HEK293 (cell line): ENCODE results near the gene GALNT2.

Experiments
- CTCF ChIA-PET: fragments of 350-600 bp; formaldehyde crosslinking; extraction: SDS; loops from one replicate; lab custom pipeline; 2021; ENCODE audit warnings: antibody characterized with exemption; lab: Yijun Ruan, JAX
- POLR2A ChIA-PET: fragments of 300-600 bp; formaldehyde crosslinking; extraction: SDS; loops from one replicate; lab custom pipeline; 2020; ENCODE audit warnings: antibody characterized with exemption, inconsistent platforms; lab: Yijun Ruan, JAX
- H3K27ac ChIP-seq: fragments of 200-500 bp; sonication (Bioruptor generic); 2 replicates; pipeline ENCODE4 v1.5.1; 2014; ENCODE audit warnings: low read depth, low read length, control low read depth, inconsistent platforms; ENCODE audit errors: extremely low read depth
- H3K36me3 ChIP-seq, 2 experiments: fragments of 200-500 bp in 1 of 2; sonication (Bioruptor generic) in 1 of 2; 1 replicate in 1 of 2; 2 replicates in 1 of 2; pipeline ENCODE4 v1.5.1; 2014 to 2017; ENCODE audit warnings: inconsistent platforms in 2 of 2, low read length in 2 of 2; ENCODE audit not compliant: control insufficient read depth in 2 of 2, insufficient read depth in 1 of 2
- H3K4me1 ChIP-seq: fragments of 200-500 bp; sonication (Bioruptor generic); 2 replicates; pipeline ENCODE4 v1.5.1; 2014; ENCODE audit warnings: mild to moderate bottlenecking, low read length, inconsistent platforms; ENCODE audit not compliant: control insufficient read depth, insufficient read depth
- H3K4me3 ChIP-seq: 2 replicates; pipeline ENCODE4 v1.5.1; 2011; ENCODE audit warnings: low read depth, mild to moderate bottlenecking, control low read depth, low read length, moderate library complexity
- H3K9me3 ChIP-seq: fragments of 200-500 bp; sonication (Bioruptor generic); 2 replicates; pipeline ENCODE4 v1.5.1; 2014; ENCODE audit warnings: low read depth, low read length, inconsistent platforms; ENCODE audit not compliant: control insufficient read depth, insufficient read depth
- GLI4 ChIP-seq: fragments of 450-650 bp; formaldehyde crosslinking; IDR thresholded peaks from 2 replicates; pipeline ENCODE4 v1.5.1; 2016; ENCODE audit warnings: missing biosample characterization, missing genetic modification characterization
- HOXD13 ChIP-seq: sonication (generic); formaldehyde crosslinking; IDR thresholded peaks from 2 replicates; pipeline ENCODE4 v1.8.0; 2022; ENCODE audit warnings: missing genetic modification reagents, borderline replicate concordance
- SALL2 ChIP-seq: fragments of 450-650 bp; formaldehyde crosslinking; IDR thresholded peaks from 2 replicates; pipeline ENCODE4 v1.5.0; 2017; ENCODE audit warnings: missing biosample characterization, mild to moderate bottlenecking, missing genetic modification characterization, borderline replicate concordance
- ZBTB48 ChIP-seq: fragments of 450-650 bp; formaldehyde crosslinking; IDR thresholded peaks from 2 replicates; pipeline ENCODE4 v1.5.1; 2016; ENCODE audit warnings: missing biosample characterization, missing genetic modification characterization
- ZIC2 ChIP-seq: fragments of 450-650 bp; formaldehyde crosslinking; IDR thresholded peaks from 2 replicates; pipeline ENCODE4 v1.5.1; 2016; ENCODE audit warnings: missing biosample characterization, missing genetic modification characterization
- ZNF521 ChIP-seq: fragments of 450-650 bp; formaldehyde crosslinking; IDR thresholded peaks from 2 replicates; pipeline ENCODE4 v1.5.1; 2017; ENCODE audit warnings: missing biosample characterization, mild to moderate bottlenecking, missing genetic modification characterization
- ZNF555 ChIP-seq: fragments of 450-650 bp; formaldehyde crosslinking; conservative IDR thresholded peaks from 2 replicates; pipeline ENCODE4 v1.5.1; 2017; ENCODE audit warnings: missing biosample characterization, mild to moderate bottlenecking, missing genetic modification characterization, inconsistent platforms
- ZNF596 ChIP-seq: fragments of 450-650 bp; IDR thresholded peaks from 2 replicates; pipeline ENCODE4 v1.5.0; 2018; ENCODE audit warnings: missing biosample characterization, mild to moderate bottlenecking, missing genetic modification characterization, moderate library complexity
- ZNF626 ChIP-seq: fragments of 450-650 bp; sonication (Bioruptor Pico); formaldehyde crosslinking; IDR thresholded peaks from 2 replicates; pipeline ENCODE4 v1.5.1; 2018; ENCODE audit warnings: missing biosample characterization, missing genetic modification characterization, inconsistent platforms
- ZNF701 ChIP-seq: fragments of 450-650 bp; formaldehyde crosslinking; IDR thresholded peaks from 2 replicates; pipeline ENCODE4 v1.5.1; 2016; ENCODE audit warnings: missing biosample characterization, missing genetic modification characterization
- ZNF768 ChIP-seq: fragments of 450-650 bp; formaldehyde crosslinking; IDR thresholded peaks from 2 replicates; pipeline ENCODE4 v1.5.1; 2018; ENCODE audit warnings: missing biosample characterization, mild to moderate bottlenecking, missing genetic modification characterization
- ZNF776 ChIP-seq: fragments of 450-650 bp; formaldehyde crosslinking; IDR thresholded peaks from 2 replicates; pipeline ENCODE4 v1.5.0; 2017; ENCODE audit warnings: missing biosample characterization, missing genetic modification characterization, borderline replicate concordance
- ZNF791 ChIP-seq: fragments of 450-650 bp; formaldehyde crosslinking; IDR thresholded peaks from 2 replicates; pipeline ENCODE4 v1.5.1; 2016; ENCODE audit warnings: missing biosample characterization, missing genetic modification characterization
- ZXDB ChIP-seq: fragments of 450-650 bp; formaldehyde crosslinking; IDR thresholded peaks from 2 replicates; pipeline ENCODE4 v1.5.1; 2016; ENCODE audit warnings: missing biosample characterization, missing genetic modification characterization
- TF ChIP-seq, protein P1 (sequence below): fragments of 450-650 bp; formaldehyde crosslinking; IDR thresholded peaks from 2 replicates; pipeline ENCODE4 v1.5.1; 2016; ENCODE audit warnings: missing biosample characterization, missing genetic modification characterization, borderline replicate concordance
- TF ChIP-seq, protein P2 (sequence below): fragments of 450-650 bp; formaldehyde crosslinking; IDR thresholded peaks from 2 replicates; pipeline ENCODE4 v1.5.1; 2016; ENCODE audit warnings: missing biosample characterization, missing genetic modification characterization
- TF ChIP-seq, protein P3 (sequence below): fragments of 450-650 bp; formaldehyde crosslinking; IDR thresholded peaks from 2 replicates; pipeline ENCODE4 v1.5.1; 2016; ENCODE audit warnings: missing biosample characterization, missing genetic modification characterization
- TF ChIP-seq, protein P4 (sequence below): fragments of 450-650 bp; formaldehyde crosslinking; IDR thresholded peaks from 2 replicates; pipeline ENCODE4 v1.5.1; 2017; ENCODE audit warnings: missing biosample characterization, missing genetic modification characterization
- TF ChIP-seq, protein P5 (sequence below): fragments of 450-650 bp; formaldehyde crosslinking; IDR thresholded peaks from 2 replicates; pipeline ENCODE4 v1.5.1; 2016; ENCODE audit warnings: missing biosample characterization, missing genetic modification characterization

The GALNT2 gene

DNA sequence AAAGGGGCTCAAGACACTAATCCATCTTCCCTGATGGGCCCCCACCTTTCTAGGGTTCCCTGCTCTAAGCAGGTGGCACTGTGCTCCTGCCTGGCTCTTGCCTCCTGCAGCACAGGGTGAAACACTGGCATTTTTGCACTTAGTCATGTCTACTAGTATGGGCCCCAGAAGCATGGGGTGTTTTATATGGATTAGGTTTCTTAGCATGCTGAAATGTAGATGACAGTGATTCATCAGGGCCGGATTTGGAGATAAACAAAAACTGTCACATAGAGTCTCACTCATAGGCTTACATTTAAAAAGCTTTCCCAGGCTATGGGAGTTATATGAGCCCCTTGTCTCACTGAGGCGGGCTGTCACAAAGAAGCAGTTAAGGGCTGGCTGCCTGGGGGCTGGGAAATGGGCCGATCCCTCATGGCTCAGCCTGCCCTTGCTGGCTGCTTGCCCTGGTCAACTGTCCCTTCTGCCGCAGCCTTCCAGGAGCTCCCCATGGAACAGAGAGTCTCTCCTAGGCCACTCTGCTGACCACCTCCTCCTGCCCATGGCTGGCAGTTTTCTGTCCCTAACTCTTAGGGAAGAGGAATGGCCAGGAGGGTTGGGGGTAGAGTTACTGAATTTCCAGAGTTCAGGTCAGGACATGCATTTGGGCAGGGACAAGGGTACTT is 6.5 kb downstream of the GALNT2 start (continued):
- TF ChIP-seq ZNF521 (tag by site-specific recombination) (no peak), ZIC2 (tag by site-specific recombination) (peak; percentile 72), ZXDB (tag by site-specific recombination) (no peak), ZNF596 (tag by site-specific recombination) (no peak), HOXD13 (no peak), ZNF555 (tag by site-specific recombination) (no peak), ZNF791 (tag by site-specific recombination) (no peak)
- TF ChIP-seq, protein P1, sequence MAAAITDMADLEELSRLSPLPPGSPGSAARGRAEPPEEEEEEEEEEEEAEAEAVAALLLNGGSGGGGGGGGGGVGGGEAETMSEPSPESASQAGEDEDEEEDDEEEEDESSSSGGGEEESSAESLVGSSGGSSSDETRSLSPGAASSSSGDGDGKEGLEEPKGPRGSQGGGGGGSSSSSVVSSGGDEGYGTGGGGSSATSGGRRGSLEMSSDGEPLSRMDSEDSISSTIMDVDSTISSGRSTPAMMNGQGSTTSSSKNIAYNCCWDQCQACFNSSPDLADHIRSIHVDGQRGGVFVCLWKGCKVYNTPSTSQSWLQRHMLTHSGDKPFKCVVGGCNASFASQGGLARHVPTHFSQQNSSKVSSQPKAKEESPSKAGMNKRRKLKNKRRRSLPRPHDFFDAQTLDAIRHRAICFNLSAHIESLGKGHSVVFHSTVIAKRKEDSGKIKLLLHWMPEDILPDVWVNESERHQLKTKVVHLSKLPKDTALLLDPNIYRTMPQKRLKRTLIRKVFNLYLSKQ (tag by site-specific recombination): no peak
- TF ChIP-seq, protein P2, sequence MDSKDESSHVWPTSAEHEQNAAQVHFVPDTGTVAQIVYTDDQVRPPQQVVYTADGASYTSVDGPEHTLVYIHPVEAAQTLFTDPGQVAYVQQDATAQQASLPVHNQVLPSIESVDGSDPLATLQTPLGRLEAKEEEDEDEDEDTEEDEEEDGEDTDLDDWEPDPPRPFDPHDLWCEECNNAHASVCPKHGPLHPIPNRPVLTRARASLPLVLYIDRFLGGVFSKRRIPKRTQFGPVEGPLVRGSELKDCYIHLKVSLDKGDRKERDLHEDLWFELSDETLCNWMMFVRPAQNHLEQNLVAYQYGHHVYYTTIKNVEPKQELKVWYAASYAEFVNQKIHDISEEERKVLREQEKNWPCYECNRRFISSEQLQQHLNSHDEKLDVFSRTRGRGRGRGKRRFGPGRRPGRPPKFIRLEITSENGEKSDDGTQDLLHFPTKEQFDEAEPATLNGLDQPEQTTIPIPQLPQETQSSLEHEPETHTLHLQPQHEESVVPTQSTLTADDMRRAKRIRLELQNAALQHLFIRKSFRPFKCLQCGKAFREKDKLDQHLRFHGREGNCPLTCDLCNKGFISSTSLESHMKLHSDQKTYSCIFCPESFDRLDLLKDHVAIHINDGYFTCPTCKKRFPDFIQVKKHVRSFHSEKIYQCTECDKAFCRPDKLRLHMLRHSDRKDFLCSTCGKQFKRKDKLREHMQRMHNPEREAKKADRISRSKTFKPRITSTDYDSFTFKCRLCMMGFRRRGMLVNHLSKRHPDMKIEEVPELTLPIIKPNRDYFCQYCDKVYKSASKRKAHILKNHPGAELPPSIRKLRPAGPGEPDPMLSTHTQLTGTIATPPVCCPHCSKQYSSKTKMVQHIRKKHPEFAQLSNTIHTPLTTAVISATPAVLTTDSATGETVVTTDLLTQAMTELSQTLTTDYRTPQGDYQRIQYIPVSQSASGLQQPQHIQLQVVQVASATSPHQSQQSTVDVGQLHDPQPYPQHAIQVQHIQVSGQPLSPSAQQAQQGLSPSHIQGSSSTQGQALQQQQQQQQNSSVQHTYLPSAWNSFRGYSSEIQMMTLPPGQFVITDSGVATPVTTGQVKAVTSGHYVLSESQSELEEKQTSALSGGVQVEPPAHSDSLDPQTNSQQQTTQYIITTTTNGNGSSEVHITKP (tag by site-specific recombination): peak; percentile 35; the same call in 1 of the 2 replicates

DNA sequence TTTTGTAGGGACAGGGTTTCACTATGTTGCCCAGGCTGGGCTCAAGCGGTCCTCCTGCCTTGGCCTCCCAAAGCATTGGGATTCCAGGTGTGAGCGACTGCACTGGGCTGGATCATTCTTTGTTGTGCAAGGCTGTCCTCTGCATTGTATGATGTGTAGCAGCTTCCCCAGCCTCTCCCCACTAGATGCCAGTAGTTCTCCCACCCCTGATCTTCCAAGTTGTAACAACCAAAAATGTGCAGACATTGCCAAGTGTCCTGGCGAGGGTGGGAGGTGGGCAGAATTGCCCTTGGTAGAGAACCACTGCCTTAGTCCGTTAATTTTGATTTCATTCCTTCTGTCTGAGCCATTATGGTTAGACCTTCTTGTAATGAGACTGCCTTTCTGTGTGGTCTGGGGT is 7.2 kb downstream of the GALNT2 start:
- ChIA-PET POLR2A (interaction anchor here (0.6 to 1.2 kb wide), 2 partner anchors 13 to 211 kb away, joined by 4 to 6 read pairs; no protein-coding TSS in a partner anchor), CTCF (interaction anchor here (0.7 to 1.1 kb wide), 3 partner anchors 30 to 408 kb away, joined by 3 to 4 read pairs (median 3); no protein-coding TSS in a partner anchor)
- Histone ChIP-seq H3K36me3 (no peaks in the 10 kb centered on the region), H3K4me1 (peaks cover 23% of the 10 kb centered on the region), H3K9me3 (no peaks in the 10 kb centered on the region), H3K4me3 (no peak overlapping the region), H3K27ac (no peak overlapping the region)
- TF ChIP-seq, protein P3, sequence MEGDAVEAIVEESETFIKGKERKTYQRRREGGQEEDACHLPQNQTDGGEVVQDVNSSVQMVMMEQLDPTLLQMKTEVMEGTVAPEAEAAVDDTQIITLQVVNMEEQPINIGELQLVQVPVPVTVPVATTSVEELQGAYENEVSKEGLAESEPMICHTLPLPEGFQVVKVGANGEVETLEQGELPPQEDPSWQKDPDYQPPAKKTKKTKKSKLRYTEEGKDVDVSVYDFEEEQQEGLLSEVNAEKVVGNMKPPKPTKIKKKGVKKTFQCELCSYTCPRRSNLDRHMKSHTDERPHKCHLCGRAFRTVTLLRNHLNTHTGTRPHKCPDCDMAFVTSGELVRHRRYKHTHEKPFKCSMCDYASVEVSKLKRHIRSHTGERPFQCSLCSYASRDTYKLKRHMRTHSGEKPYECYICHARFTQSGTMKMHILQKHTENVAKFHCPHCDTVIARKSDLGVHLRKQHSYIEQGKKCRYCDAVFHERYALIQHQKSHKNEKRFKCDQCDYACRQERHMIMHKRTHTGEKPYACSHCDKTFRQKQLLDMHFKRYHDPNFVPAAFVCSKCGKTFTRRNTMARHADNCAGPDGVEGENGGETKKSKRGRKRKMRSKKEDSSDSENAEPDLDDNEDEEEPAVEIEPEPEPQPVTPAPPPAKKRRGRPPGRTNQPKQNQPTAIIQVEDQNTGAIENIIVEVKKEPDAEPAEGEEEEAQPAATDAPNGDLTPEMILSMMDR (tag by site-specific recombination): peak; percentile 62
- TF ChIP-seq ZNF626 (tag by site-specific recombination): no peak

DNA sequence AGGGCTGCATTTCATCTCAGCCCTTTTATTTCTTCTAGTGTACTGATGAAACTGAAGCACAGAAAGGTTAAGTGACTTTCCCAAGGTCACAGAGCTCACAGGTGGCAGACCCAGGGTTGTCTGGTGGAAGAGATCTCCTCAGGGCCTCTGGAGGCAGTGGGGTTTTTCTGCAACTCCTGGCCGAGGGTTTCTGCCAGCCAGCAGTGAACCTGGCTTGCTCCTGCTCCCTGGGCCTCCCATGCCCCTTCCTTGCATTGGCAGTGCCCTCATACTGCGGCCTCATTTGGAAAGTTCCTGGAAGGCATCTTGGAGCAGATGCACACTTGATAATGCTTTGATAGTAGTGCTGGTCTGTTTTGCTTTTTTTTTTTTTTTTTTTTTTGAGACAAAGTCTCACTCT is 7.7 kb downstream of the GALNT2 start:
- TF ChIP-seq, protein P4, sequence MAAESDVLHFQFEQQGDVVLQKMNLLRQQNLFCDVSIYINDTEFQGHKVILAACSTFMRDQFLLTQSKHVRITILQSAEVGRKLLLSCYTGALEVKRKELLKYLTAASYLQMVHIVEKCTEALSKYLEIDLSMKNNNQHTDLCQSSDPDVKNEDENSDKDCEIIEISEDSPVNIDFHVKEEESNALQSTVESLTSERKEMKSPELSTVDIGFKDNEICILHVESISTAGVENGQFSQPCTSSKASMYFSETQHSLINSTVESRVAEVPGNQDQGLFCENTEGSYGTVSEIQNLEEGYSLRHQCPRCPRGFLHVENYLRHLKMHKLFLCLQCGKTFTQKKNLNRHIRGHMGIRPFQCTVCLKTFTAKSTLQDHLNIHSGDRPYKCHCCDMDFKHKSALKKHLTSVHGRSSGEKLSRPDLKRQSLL (tag by site-specific recombination): no peak
- no peak for TF ChIP-seq ZNF776 (tag by site-specific recombination)
- TF ChIP-seq GLI4 (tag by site-specific recombination): no peak
- TF ChIP-seq ZNF768 (tag by site-specific recombination): peak; percentile 49; the same call in 1 of the 2 replicates
- TF ChIP-seq ZBTB48 (tag by site-specific recombination): no peak
- no peak for TF ChIP-seq ZNF701 (tag by site-specific recombination)
- TF ChIP-seq, protein P5, sequence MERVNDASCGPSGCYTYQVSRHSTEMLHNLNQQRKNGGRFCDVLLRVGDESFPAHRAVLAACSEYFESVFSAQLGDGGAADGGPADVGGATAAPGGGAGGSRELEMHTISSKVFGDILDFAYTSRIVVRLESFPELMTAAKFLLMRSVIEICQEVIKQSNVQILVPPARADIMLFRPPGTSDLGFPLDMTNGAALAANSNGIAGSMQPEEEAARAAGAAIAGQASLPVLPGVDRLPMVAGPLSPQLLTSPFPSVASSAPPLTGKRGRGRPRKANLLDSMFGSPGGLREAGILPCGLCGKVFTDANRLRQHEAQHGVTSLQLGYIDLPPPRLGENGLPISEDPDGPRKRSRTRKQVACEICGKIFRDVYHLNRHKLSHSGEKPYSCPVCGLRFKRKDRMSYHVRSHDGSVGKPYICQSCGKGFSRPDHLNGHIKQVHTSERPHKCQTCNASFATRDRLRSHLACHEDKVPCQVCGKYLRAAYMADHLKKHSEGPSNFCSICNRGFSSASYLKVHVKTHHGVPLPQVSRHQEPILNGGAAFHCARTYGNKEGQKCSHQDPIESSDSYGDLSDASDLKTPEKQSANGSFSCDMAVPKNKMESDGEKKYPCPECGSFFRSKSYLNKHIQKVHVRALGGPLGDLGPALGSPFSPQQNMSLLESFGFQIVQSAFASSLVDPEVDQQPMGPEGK (tag by site-specific recombination): no peak
- no peak for TF ChIP-seq SALL2 (tag by site-specific recombination)
- no peak for TF ChIP-seq ZXDB (tag by site-specific recombination)
- Histone ChIP-seq H3K4me1 (peaks cover 19% of the 10 kb centered on the region), H3K36me3 (no peaks in the 10 kb centered on the region), H3K9me3 (no peaks in the 10 kb centered on the region), H3K4me3 (no peak overlapping the region), H3K27ac (no peak overlapping the region)
- ChIA-PET CTCF (interaction anchor here (0.6 to 0.9 kb wide), 2 partner anchors 359 to 474 kb away, joined by 3 to 6 read pairs; no protein-coding TSS in a partner anchor), POLR2A (interaction anchor here (0.6 kb wide), 1 partner anchor 212 kb away, joined by 6 read pairs; no protein-coding TSS in a partner anchor)
